K562 (cell line): ENCODE measurements around the gene SELENOO.

Source experiments
- ATF3 ChIP-seq, 2 experiments: fragments of 450-650 bp in 1 of 2; sonication (generic) in 1 of 2; formaldehyde crosslinking in 1 of 2; IDR thresholded peaks in 1 of 2; conservative IDR thresholded peaks in 1 of 2; 2 replicates each; pipeline versions ENCODE4 v1.6.1 to v1.8.1; 2016 to 2023; ENCODE audit warnings: mild to moderate bottlenecking in 2 of 2, moderate library complexity in 2 of 2, inconsistent platforms in 1 of 2, missing genetic modification reagents in 1 of 2
- DNMT1 ChIP-seq: fragments of 450-650 bp; IDR thresholded peaks from 2 replicates; pipeline ENCODE4 v1.6.1; 2016; ENCODE audit warnings: antibody characterized with exemption, mild to moderate bottlenecking
- FOXM1 ChIP-seq, 2 experiments: fragments of 450-650 bp in 1 of 2; sonication (generic) in 1 of 2; formaldehyde crosslinking in 1 of 2; IDR thresholded peaks; 2 replicates each; pipeline versions ENCODE4 v1.6.1 to v1.9.0; 2017 to 2022; ENCODE audit warnings: low read depth in 2 of 2, mild to moderate bottlenecking in 2 of 2, missing genetic modification reagents in 1 of 2, moderate library complexity in 1 of 2
- LEF1 ChIP-seq: fragments of 450-650 bp; IDR thresholded peaks from 2 replicates; pipeline ENCODE4 v1.6.1; 2016; ENCODE audit warnings: mild to moderate bottlenecking
- TCF7 ChIP-seq: sonication (generic); IDR thresholded peaks from 2 replicates; pipeline ENCODE4 v1.6.1; 2016; ENCODE audit warnings: antibody characterized with exemption, borderline replicate concordance
- ZBTB12 ChIP-seq: fragments of 250-450 bp; sonication (Bioruptor Pico); IDR thresholded peaks from 2 replicates; pipeline ENCODE4 v1.4.0; 2020
- ZBTB17 ChIP-seq: fragments of 450-650 bp; formaldehyde crosslinking; IDR thresholded peaks from 2 replicates; pipeline ENCODE4 v1.4.0; 2020; ENCODE audit warnings: mild to moderate bottlenecking
- ZBTB26 ChIP-seq: fragments of 450-650 bp; formaldehyde crosslinking; IDR thresholded peaks from 2 replicates; pipeline ENCODE4 v1.4.0; 2022; ENCODE audit warnings: missing genetic modification characterization
- ZBTB7A ChIP-seq: IDR thresholded peaks from 2 replicates; pipeline ENCODE4 v1.6.1; 2011; ENCODE audit warnings: low read depth, mild to moderate bottlenecking, low read length, moderate library complexity, borderline replicate concordance; ENCODE audit not compliant: control insufficient read depth
- ZNF24 ChIP-seq: fragments of 450-650 bp; IDR thresholded peaks from 2 replicates; pipeline ENCODE4 v1.6.1; 2016
- ZNF589 ChIP-seq: fragments of 200-800 bp; sonication (Bioruptor generic); IDR thresholded peaks from 2 replicates; pipeline ENCODE4 v1.6.1; 2016; ENCODE audit warnings: low read depth, missing genetic modification characterization, missing compliant biosample characterization
- TF ChIP-seq, protein P1 (sequence below): fragments of 250-450 bp; sonication (Bioruptor Pico); IDR thresholded peaks from 2 replicates; pipeline ENCODE4 v1.8.0; 2021; ENCODE audit warnings: moderate library complexity, mild to moderate bottlenecking, inconsistent platforms
- TF ChIP-seq, protein P2 (sequence below): sonication (generic); formaldehyde crosslinking; IDR thresholded peaks from 2 replicates; pipeline ENCODE4 v1.8.0; 2023; ENCODE audit warnings: mild to moderate bottlenecking, missing genetic modification reagents

- no peak for TF ChIP-seq ZBTB7A
- TF ChIP-seq ATF3 (IDR thresholded peaks at IDR 0.05): no peak
- no peak for TF ChIP-seq ATF3 (CRISPR knock-in tag; conservative IDR thresholded peaks at IDR 0.05)
- no peak for TF ChIP-seq FOXM1 (IDR thresholded peaks at IDR 0.05; ENCODE audit: low read depth)
- no peak for TF ChIP-seq FOXM1 (CRISPR knock-in tag; IDR thresholded peaks at IDR 0.05; ENCODE audit: low read depth)
- TF ChIP-seq DNMT1: no peak
- TF ChIP-seq ZNF589 (CRISPR knock-in tag): no peak
- TF ChIP-seq ZBTB12 (CRISPR knock-in tag): no peak
- TF ChIP-seq, protein P1, sequence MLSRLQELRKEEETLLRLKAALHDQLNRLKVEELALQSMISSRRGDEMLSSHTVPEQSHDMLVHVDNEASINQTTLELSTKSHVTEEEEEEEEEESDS (CRISPR knock-in tag): no peak
- no peak for TF ChIP-seq TCF7
- no peak for TF ChIP-seq ZBTB26 (CRISPR knock-in tag)
- TF ChIP-seq ZNF24: no peak
- no peak for TF ChIP-seq LEF1
- TF ChIP-seq, protein P2, sequence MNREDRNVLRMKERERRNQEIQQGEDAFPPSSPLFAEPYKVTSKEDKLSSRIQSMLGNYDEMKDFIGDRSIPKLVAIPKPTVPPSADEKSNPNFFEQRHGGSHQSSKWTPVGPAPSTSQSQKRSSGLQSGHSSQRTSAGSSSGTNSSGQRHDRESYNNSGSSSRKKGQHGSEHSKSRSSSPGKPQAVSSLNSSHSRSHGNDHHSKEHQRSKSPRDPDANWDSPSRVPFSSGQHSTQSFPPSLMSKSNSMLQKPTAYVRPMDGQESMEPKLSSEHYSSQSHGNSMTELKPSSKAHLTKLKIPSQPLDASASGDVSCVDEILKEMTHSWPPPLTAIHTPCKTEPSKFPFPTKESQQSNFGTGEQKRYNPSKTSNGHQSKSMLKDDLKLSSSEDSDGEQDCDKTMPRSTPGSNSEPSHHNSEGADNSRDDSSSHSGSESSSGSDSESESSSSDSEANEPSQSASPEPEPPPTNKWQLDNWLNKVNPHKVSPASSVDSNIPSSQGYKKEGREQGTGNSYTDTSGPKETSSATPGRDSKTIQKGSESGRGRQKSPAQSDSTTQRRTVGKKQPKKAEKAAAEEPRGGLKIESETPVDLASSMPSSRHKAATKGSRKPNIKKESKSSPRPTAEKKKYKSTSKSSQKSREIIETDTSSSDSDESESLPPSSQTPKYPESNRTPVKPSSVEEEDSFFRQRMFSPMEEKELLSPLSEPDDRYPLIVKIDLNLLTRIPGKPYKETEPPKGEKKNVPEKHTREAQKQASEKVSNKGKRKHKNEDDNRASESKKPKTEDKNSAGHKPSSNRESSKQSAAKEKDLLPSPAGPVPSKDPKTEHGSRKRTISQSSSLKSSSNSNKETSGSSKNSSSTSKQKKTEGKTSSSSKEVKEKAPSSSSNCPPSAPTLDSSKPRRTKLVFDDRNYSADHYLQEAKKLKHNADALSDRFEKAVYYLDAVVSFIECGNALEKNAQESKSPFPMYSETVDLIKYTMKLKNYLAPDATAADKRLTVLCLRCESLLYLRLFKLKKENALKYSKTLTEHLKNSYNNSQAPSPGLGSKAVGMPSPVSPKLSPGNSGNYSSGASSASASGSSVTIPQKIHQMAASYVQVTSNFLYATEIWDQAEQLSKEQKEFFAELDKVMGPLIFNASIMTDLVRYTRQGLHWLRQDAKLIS: no peak
- TF ChIP-seq ZBTB17 (CRISPR knock-in tag): no peak
Measured at GRCh38 chr22:50238755-50239154, 37.9 kb downstream of the SELENOO start.
